A549 (cell line): ENCODE measurements around the gene DTNB. TPM values are rescaled to one million over a fixed set of nuclear protein-coding genes. Genes with fewer than 3 reads are reported as not detected.

Source experiments
- ATAC-seq, 2 experiments: fragments of 200-7000 bp in 1 of 2; fragments of >200 bp in 1 of 2; cut with Nextera tagmentation in 1 of 2; cut with Tn5 transposase in 1 of 2; 3 replicates each; pipeline versions ENCODE4 v1.8.0 to v1.9.1; 2018 to 2020; ENCODE audit warnings: mild to moderate bottlenecking in 1 of 2, moderate library complexity in 1 of 2
- CTCF ChIA-PET: fragments of 300-600 bp; sonication (Branson Sonifier 250); formaldehyde crosslinking; extraction: SDS; loops from one replicate; lab custom pipeline; 2021; ENCODE audit warnings: antibody characterized with exemption, inconsistent platforms; lab: Yijun Ruan, JAX
- POLR2A ChIA-PET: fragments of 350-600 bp; formaldehyde crosslinking; extraction: SDS; loops from one replicate; lab custom pipeline; 2021; ENCODE audit warnings: antibody characterized with exemption, inconsistent platforms; lab: Yijun Ruan, JAX
- DNase-seq, 2 experiments: peaks; one replicate each; pipeline versions ENCODE4 v3.0.0 to v3.0.0-alpha.2; 2011 to 2016; ENCODE audit warnings: low read depth in 1 of 2, low spot score in 1 of 2
- FAIRE-seq: peaks from 2 replicates; lab custom pipeline; 2011; peaks lifted over from hg19 to GRCh38; lab: Jason Lieb, UNC
- H3K27ac ChIP-seq, 2 experiments: fragments of >200 bp; sonication (Bioruptor Twin); formaldehyde crosslinking; 3 replicates each; pipeline ENCODE4 v1.5.1; 2016 to 2017
- H3K4me1 ChIP-seq: fragments of >200 bp; sonication (Bioruptor Twin); formaldehyde crosslinking; 3 replicates; pipeline ENCODE4 v1.6.1; 2016
- H3K4me2 ChIP-seq: fragments of >200 bp; sonication (Bioruptor Twin); formaldehyde crosslinking; 3 replicates; pipeline ENCODE4 v1.6.1; 2016
- H3K4me3 ChIP-seq: fragments of >200 bp; sonication (Bioruptor Twin); formaldehyde crosslinking; 3 replicates; pipeline ENCODE4 v1.5.1; 2016
- H3K9me3 ChIP-seq: fragments of >200 bp; sonication (Bioruptor Twin); formaldehyde crosslinking; 3 replicates; pipeline ENCODE4 v1.6.1; 2016
- CEBPB ChIP-seq, 2 experiments: fragments of >200 bp in 1 of 2; sonication (Bioruptor Twin) in 1 of 2; formaldehyde crosslinking in 1 of 2; IDR thresholded peaks; 2 replicates each; pipeline ENCODE4 v1.6.1; 2012 to 2016
- ELK1 ChIP-seq: fragments of 150-350 bp; IDR thresholded peaks from 2 replicates; pipeline ENCODE4 v1.6.1; 2014; ENCODE audit warnings: low read depth, mild to moderate bottlenecking, low read length
- FOSL2 ChIP-seq, 2 experiments: fragments of 450-650 bp in 1 of 2; fragments of >200 bp in 1 of 2; sonication (Bioruptor Twin) in 1 of 2; formaldehyde crosslinking; IDR thresholded peaks; 2 replicates each; pipeline versions ENCODE4 v1.5.0 to v1.6.1; 2016 to 2020; ENCODE audit warnings: mild to moderate bottlenecking in 1 of 2, moderate library complexity in 1 of 2
- FOXS1 ChIP-seq: fragments of 250-450 bp; sonication (Bioruptor Pico); IDR thresholded peaks from 2 replicates; pipeline ENCODE4 v1.5.0; 2020; ENCODE audit warnings: mild to moderate bottlenecking, moderate library complexity
- GATA3 ChIP-seq: IDR thresholded peaks from 2 replicates; pipeline ENCODE4 v1.6.1; 2012; ENCODE audit warnings: borderline replicate concordance
- HDAC2 ChIP-seq: fragments of 200-600 bp; sonication (generic); IDR thresholded peaks from 2 replicates; pipeline ENCODE4 v1.6.1; 2016
- HOXB13 ChIP-seq: fragments of 250-450 bp; sonication (Bioruptor Pico); IDR thresholded peaks from 2 replicates; pipeline ENCODE4 v1.5.0; 2020; ENCODE audit warnings: low read depth, mild to moderate bottlenecking, moderate library complexity
- KDM5A ChIP-seq: fragments of 200-600 bp; sonication (generic); IDR thresholded peaks from 2 replicates; pipeline ENCODE4 v1.6.1; 2016; ENCODE audit warnings: antibody characterized with exemption, mild to moderate bottlenecking
- MAFK ChIP-seq: fragments of 450-650 bp; IDR thresholded peaks from 2 replicates; pipeline ENCODE4 v1.6.1; 2014; ENCODE audit not compliant: partially characterized antibody
- NPAS2 ChIP-seq: fragments of 250-450 bp; sonication (Bioruptor Pico); IDR thresholded peaks from 2 replicates; pipeline ENCODE4 v1.8.0; 2022; ENCODE audit warnings: mild to moderate bottlenecking, moderate library complexity, borderline replicate concordance
- POLR2AphosphoS2 ChIP-seq: conservative IDR thresholded peaks from 2 replicates; pipeline ENCODE4 v1.6.1; 2012; ENCODE audit warnings: low read length, improper control_type of control experiment, inconsistent platforms
- RAD21 ChIP-seq, 2 experiments: fragments of >200 bp in 1 of 2; sonication (Bioruptor Twin) in 1 of 2; formaldehyde crosslinking in 1 of 2; IDR thresholded peaks in 1 of 2; conservative IDR thresholded peaks in 1 of 2; 2 replicates in 1 of 2; 3 replicates in 1 of 2; pipeline ENCODE4 v1.6.1; 2012 to 2018; ENCODE audit warnings: inconsistent platforms in 1 of 2
- RARB ChIP-seq: fragments of 250-450 bp; sonication (Bioruptor Pico); IDR thresholded peaks from 2 replicates; pipeline ENCODE4 v1.8.0; 2021; ENCODE audit warnings: mild to moderate bottlenecking, moderate library complexity
- RCOR1 ChIP-seq: fragments of 150-350 bp; IDR thresholded peaks from 2 replicates; pipeline ENCODE4 v1.6.1; 2014; ENCODE audit warnings: antibody characterized with exemption, low read length, low read depth
- RNF2 ChIP-seq: fragments of 200-600 bp; sonication (generic); IDR thresholded peaks from 2 replicates; pipeline ENCODE4 v1.6.1; 2016; ENCODE audit warnings: low read depth, mild to moderate bottlenecking, antibody characterized with exemption, moderate library complexity, borderline replicate concordance
- SREBF2 ChIP-seq: fragments of 450-650 bp; IDR thresholded peaks from 2 replicates; pipeline ENCODE4 v1.6.1; 2014; ENCODE audit warnings: mild to moderate bottlenecking, moderate library complexity
- TP53 ChIP-seq: fragments of 250-450 bp; sonication (Bioruptor Pico); IDR thresholded peaks from 2 replicates; pipeline ENCODE4 v1.5.0; 2021; ENCODE audit warnings: mild to moderate bottlenecking, moderate library complexity
- ZC3H11A ChIP-seq: fragments of 450-650 bp; IDR thresholded peaks from 2 replicates; pipeline ENCODE4 v1.6.1; 2014; ENCODE audit warnings: antibody characterized with exemption, mild to moderate bottlenecking
- ZFP36 ChIP-seq: fragments of 450-650 bp; IDR thresholded peaks from 2 replicates; pipeline ENCODE4 v1.6.1; 2014; ENCODE audit warnings: borderline replicate concordance; ENCODE audit not compliant: partially characterized antibody
- ZNF302 ChIP-seq: fragments of 250-450 bp; sonication (Bioruptor Pico); IDR thresholded peaks from 2 replicates; pipeline ENCODE4 v1.9.0; 2021; ENCODE audit warnings: inconsistent platforms, mild to moderate bottlenecking, moderate library complexity
- ZSCAN20 ChIP-seq: fragments of 250-450 bp; sonication (Bioruptor Pico); IDR thresholded peaks from 2 replicates; pipeline ENCODE4 v1.8.0; 2022; ENCODE audit warnings: mild to moderate bottlenecking, moderate library complexity
- WGBS: methylation state at CpG from one replicate; pipeline ENCODE4 v1.1.6; 2017; ENCODE audit errors: missing lambda C conversion rate; 5-methylcytosine and 5-hydroxymethylcytosine counted together
- polyA plus RNA-seq, 4 experiments: library from polyadenylated mRNA; depleted of rRNA in 3 of 4; stranded (reverse); fragments of >200 nt; fragmentation: RNase III in 1 of 4; extraction: RNeasy Plus Mini Kit Qiagen cat#74134 plus additional on column Dnase treatment in 1 of 4; gene quantifications; 2 replicates in 3 of 4; 3 replicates in 1 of 4; pipeline ENCODE4 v1.2.3, GENCODE V29; 2011 to 2017
- TF ChIP-seq, protein P1 (sequence below): fragments of >200 bp; sonication (Bioruptor Twin); formaldehyde crosslinking; IDR thresholded peaks from 3 replicates; pipeline ENCODE4 v1.5.1; 2016

DTNB gene
- polyA plus RNA-seq, 2 of the 4 experiments (the other 2 are of a cell fraction): 11.2 to 32.6 TPM

DNA sequence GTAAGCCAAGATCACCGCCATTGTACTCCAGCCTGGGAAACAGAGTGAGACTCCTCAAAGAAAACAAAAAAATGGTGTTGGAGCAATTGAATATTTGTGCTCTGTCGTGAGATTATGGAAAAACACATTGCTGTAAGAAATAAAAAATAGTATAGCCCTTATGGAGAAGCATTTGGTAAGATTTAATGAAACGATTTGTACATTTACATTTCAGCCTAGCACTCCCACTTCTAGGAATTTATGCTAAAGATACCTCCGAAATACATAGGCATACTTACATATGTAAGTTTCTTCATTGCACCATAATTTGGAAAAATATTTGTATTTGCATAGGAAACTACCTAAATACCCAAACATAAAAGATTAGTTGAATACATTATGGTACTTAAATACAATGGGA, 8.7 kb upstream of the DTNB start:
- no peak overlapping the region for H3K4me2 ChIP-seq
- ATAC-seq (no peak), DNase-seq (no peak), FAIRE-seq (peak; percentile 23)
- H3K9me3 ChIP-seq: no peaks in the 10 kb centered on the region
- no peak for TF ChIP-seq KDM5A
- no peak for TF ChIP-seq RARB (CRISPR knock-in tag)
- no peak for TF ChIP-seq ZSCAN20
- no peak for TF ChIP-seq GATA3
- TF ChIP-seq FOXS1 (CRISPR knock-in tag): no peak
- TF ChIP-seq CEBPB (IDR thresholded peaks at IDR 0.05): no peak
- TF ChIP-seq ELK1: no peak
- TF ChIP-seq SREBF2: no peak
- TF ChIP-seq, protein P1, sequence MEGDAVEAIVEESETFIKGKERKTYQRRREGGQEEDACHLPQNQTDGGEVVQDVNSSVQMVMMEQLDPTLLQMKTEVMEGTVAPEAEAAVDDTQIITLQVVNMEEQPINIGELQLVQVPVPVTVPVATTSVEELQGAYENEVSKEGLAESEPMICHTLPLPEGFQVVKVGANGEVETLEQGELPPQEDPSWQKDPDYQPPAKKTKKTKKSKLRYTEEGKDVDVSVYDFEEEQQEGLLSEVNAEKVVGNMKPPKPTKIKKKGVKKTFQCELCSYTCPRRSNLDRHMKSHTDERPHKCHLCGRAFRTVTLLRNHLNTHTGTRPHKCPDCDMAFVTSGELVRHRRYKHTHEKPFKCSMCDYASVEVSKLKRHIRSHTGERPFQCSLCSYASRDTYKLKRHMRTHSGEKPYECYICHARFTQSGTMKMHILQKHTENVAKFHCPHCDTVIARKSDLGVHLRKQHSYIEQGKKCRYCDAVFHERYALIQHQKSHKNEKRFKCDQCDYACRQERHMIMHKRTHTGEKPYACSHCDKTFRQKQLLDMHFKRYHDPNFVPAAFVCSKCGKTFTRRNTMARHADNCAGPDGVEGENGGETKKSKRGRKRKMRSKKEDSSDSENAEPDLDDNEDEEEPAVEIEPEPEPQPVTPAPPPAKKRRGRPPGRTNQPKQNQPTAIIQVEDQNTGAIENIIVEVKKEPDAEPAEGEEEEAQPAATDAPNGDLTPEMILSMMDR: no peak
- no peak for TF ChIP-seq FOSL2 (IDR thresholded peaks at IDR 0.05)
- TF ChIP-seq FOSL2 (CRISPR knock-in tag; IDR thresholded peaks at IDR 0.05): no peak
- no peak for TF ChIP-seq ZC3H11A
- ChIA-PET CTCF (interaction anchor here (1.1 to 1.5 kb wide), 3 partner anchors 9 to 76 kb away, joined by 3 to 4 read pairs (median 3); no protein-coding TSS in a partner anchor), POLR2A (no interaction called here)
- no peaks in the 10 kb centered on the region for H3K4me1 ChIP-seq
- H3K27ac ChIP-seq: no peak overlapping the region
- H3K4me3 ChIP-seq: no peak overlapping the region
- 53% methylated on average over 4 of the region's 4 CpGs for WGBS

DNA sequence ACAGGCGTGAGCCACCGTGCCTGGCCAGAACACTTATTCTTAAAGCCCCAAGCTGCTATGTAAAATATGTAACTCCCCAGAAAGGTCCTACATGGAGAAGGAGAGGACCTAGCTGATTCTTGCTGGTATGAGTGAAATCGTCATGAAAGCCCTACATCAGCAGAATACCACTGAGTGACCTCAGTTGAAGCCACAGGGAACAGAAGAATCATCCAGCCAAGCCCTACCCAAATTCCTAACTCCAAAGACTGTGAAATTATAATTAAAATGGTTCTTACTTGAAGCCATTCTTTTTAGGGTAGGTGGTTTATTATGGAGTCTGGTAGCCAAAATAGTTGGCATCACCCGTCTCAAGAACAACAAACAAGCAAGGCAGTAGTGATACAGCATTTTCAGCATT, 4.5 kb upstream of the DTNB start:
- Histone ChIP-seq H3K27ac (no peak overlapping the region), H3K4me2 (no peak overlapping the region), H3K9me3 (no peaks in the 10 kb centered on the region), H3K4me1 (0 out of 3 replicates have a peak, but pooled peaks cover 3% of the 10 kb centered on the region), H3K4me3 (no peak overlapping the region)
- ATAC-seq (no peak), DNase-seq (no peak), FAIRE-seq (no peak)
- CTCF ChIA-PET: interaction anchor here (0.6 to 3.7 kb wide), 6 partner anchors 13 to 316 kb away, joined by 3 to 25 read pairs (median 3); no protein-coding TSS in a partner anchor
- POLR2A ChIA-PET: no interaction called here
- TF ChIP-seq MAFK: peak; percentile 28
- TF ChIP-seq NPAS2 (CRISPR knock-in tag): no peak
- no peak for TF ChIP-seq ZNF302 (CRISPR knock-in tag)
- no peak for TF ChIP-seq ZFP36
- WGBS: 79% methylated on average over 4 of the region's 4 CpGs

- WGBS: 78% methylated on average over 7 of the region's 10 CpGs
- peak overlapping the region; percentile 79 for H3K4me3 ChIP-seq
- peaks cover 13% of the 10 kb centered on the region for H3K4me1 ChIP-seq
- DNase-seq: no peak
- H3K4me2 ChIP-seq: peak overlapping the region; percentile 89
- ATAC-seq: no peak
- H3K27ac ChIP-seq: peak overlapping the region; percentile 85 to 93
- no peaks in the 10 kb centered on the region for H3K9me3 ChIP-seq
- ChIA-PET CTCF (interaction anchor here (0.7 to 16.0 kb wide), 3 partner anchors 9 to 64 kb away, joined by 3 to 414 read pairs (median 17); no protein-coding TSS in a partner anchor), POLR2A (interaction anchor here (0.7 to 1.8 kb wide), 7 partner anchors 9 to 204 kb away, joined by 3 to 9 read pairs (median 4); partner anchors contain the start of gene ASXL2)
- TF ChIP-seq TP53 (CRISPR knock-in tag): no peak
- no peak for TF ChIP-seq HOXB13 (CRISPR knock-in tag)
- no peak for TF ChIP-seq RCOR1
- TF ChIP-seq HDAC2: 0 out of 2 replicates have a peak, but pooled peaks have one; percentile 73
- no peak for TF ChIP-seq RAD21 (conservative IDR thresholded peaks at IDR 0.05 in 1 of 2, IDR thresholded peaks at IDR 0.05 in 1 of 2)
- 0 out of 2 replicates have a peak, but pooled peaks have one; percentile 11 for TF ChIP-seq RNF2
- TF ChIP-seq, protein P1: no peak
- TF ChIP-seq ZNF302 (CRISPR knock-in tag): no peak
- TF ChIP-seq NPAS2 (CRISPR knock-in tag): no peak
- no peak for TF ChIP-seq POLR2AphosphoS2
- FAIRE-seq: no peak
These were observed 643 bp upstream of the DTNB start for GRCh38 chr2:25674077-25674362.
